Measurements from ENCODE around the gene SLC44A1.

The SLC44A1 gene

GRCh38 chr9:105426657-105427056 lies 182.2 kb downstream of the SLC44A1 start:
- Histone ChIP-seq H3K4ac (ENCODE audit: low read depth, low read length) (no peak overlapping the region), H3K9me3 (ENCODE audit: insufficient read depth, low read depth, low read length) (no peaks in the 10 kb centered on the region), H3K4me2 (ENCODE audit: low read length) (no peak overlapping the region), H2AFZ (ENCODE audit: insufficient read depth, low read length, poor library complexity) (no peak overlapping the region), H4K91ac (ENCODE audit: low read depth, low read length) (no peak overlapping the region), H3K27ac (ENCODE audit: low read depth, low read length) (no peak overlapping the region), H2BK12ac (ENCODE audit: low read length) (no peak overlapping the region), H3K27me3 (ENCODE audit: insufficient read depth, low read length) (no peaks in the 10 kb centered on the region), H3K79me2 (ENCODE audit: control insufficient read depth, insufficient read depth, low read length, poor library complexity) (no peaks in the 10 kb centered on the region), H3K23ac (ENCODE audit: low read length) (no peak overlapping the region), H2BK5ac (ENCODE audit: low read depth, low read length, poor library complexity) (no peak overlapping the region), H3K79me1 (ENCODE audit: low read length) (no peaks in the 10 kb centered on the region), H3K9ac (ENCODE audit: low read length) (no peak overlapping the region), H4K8ac (ENCODE audit: low read depth, low read length) (no peak overlapping the region), H3K36me3 (ENCODE audit: control insufficient read depth in 1 of 2, insufficient read depth in 2 of 2, low read length in 2 of 2) (no peaks in the 10 kb centered on the region), H3K18ac (ENCODE audit: low read length) (no peak overlapping the region), H2AK5ac (ENCODE audit: low read length) (no peak overlapping the region), H3K4me1 (ENCODE audit: control insufficient read depth in 1 of 2, insufficient read depth in 2 of 2, low read length in 2 of 2) (no peaks in the 10 kb centered on the region), H4K12ac (ENCODE audit: low read depth, low read length) (no peak overlapping the region), H3K14ac (ENCODE audit: low read length) (no peak overlapping the region), H3K4me3 (ENCODE audit: low read depth, low read length) (no peak overlapping the region), H2BK120ac (ENCODE audit: insufficient read depth, low read length, poor library complexity) (no peak overlapping the region)
- no peak for DNase-seq
- no CpG with 5 or more reads among the region's 3 CpGs for WGBS (ENCODE audit: extremely low coverage, insufficient coverage, insufficient read length)

DNA sequence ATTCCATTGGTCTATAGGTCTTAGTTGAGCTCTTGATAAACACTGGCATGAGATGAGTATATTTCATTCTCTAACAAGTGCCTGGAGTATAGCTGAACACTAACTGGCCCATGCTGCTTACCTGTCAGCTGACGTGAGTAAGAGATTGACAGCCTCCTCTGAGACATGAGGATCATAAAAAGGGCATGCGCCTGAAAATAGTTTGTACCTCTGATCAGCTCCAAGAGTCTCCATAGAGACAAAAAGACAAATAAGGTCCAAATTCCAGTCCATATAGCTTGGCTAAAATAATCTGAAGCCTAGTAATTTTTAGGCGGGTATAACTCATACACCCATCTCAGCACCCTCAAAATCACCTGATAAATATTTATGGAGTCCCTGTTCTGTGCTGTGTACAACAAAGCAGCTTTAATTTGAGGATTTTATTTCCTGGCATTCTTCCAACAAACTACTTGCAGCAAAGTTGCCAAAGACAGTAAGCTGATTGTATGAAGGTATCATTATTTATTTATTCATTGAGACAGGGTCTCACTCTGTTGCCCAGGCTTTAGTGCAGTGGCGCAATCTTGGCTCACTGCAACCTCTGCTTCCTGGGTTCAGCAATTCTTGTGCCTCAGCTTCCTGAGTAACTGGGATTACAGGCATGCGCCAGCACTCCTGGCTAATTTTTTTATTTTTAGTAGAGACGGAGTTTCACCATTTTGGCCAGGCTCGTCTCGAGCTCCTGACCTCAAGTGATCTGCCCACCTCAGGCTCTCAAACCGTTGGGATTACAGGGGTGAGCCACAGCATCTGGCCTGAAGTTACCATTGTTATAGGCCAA lies 187.2 kb downstream of the SLC44A1 start:
- no peak overlapping the region for H4K8ac ChIP-seq (ENCODE audit: low read depth, low read length)
- H4K12ac ChIP-seq (ENCODE audit: low read depth, low read length): no peak overlapping the region
- H3K79me2 ChIP-seq (ENCODE audit: control insufficient read depth, insufficient read depth, low read length, poor library complexity): no peaks in the 10 kb centered on the region
- no peak overlapping the region for H3K27ac ChIP-seq (ENCODE audit: low read depth, low read length)
- no CpG with 5 or more reads among the region's 9 CpGs for WGBS (ENCODE audit: extremely low coverage, insufficient coverage, insufficient read length)
- H3K14ac ChIP-seq (ENCODE audit: low read length): no peak overlapping the region
- H3K18ac ChIP-seq (ENCODE audit: low read length): no peak overlapping the region
- no peak overlapping the region for H3K4me2 ChIP-seq (ENCODE audit: low read length)
- H3K23ac ChIP-seq (ENCODE audit: low read length): no peak overlapping the region
- H3K9me3 ChIP-seq (ENCODE audit: insufficient read depth, low read depth, low read length): no peaks in the 10 kb centered on the region
- no peaks in the 10 kb centered on the region for H3K79me1 ChIP-seq (ENCODE audit: low read length)
- no peak overlapping the region for H3K4ac ChIP-seq (ENCODE audit: low read depth, low read length)
- no peaks in the 10 kb centered on the region for H3K4me1 ChIP-seq (ENCODE audit: control insufficient read depth in 1 of 2, insufficient read depth in 2 of 2, low read length in 2 of 2)
- no peaks in the 10 kb centered on the region for H3K27me3 ChIP-seq (ENCODE audit: insufficient read depth, low read length)
- no peak overlapping the region for H2AK5ac ChIP-seq (ENCODE audit: low read length)
- H2AFZ ChIP-seq (ENCODE audit: insufficient read depth, low read length, poor library complexity): no peak overlapping the region
- no peak overlapping the region for H3K9ac ChIP-seq (ENCODE audit: low read length)
- H3K4me3 ChIP-seq (ENCODE audit: low read depth, low read length): no peak overlapping the region
- no peak overlapping the region for H2BK120ac ChIP-seq (ENCODE audit: insufficient read depth, low read length, poor library complexity)
- DNase-seq: no peak
- no peak overlapping the region for H2BK5ac ChIP-seq (ENCODE audit: low read depth, low read length, poor library complexity)
- H4K91ac ChIP-seq (ENCODE audit: low read depth, low read length): no peak overlapping the region
- no peaks in the 10 kb centered on the region for H3K36me3 ChIP-seq (ENCODE audit: control insufficient read depth in 1 of 2, insufficient read depth in 2 of 2, low read length in 2 of 2)
- H2BK12ac ChIP-seq (ENCODE audit: low read length): no peak overlapping the region

DNA sequence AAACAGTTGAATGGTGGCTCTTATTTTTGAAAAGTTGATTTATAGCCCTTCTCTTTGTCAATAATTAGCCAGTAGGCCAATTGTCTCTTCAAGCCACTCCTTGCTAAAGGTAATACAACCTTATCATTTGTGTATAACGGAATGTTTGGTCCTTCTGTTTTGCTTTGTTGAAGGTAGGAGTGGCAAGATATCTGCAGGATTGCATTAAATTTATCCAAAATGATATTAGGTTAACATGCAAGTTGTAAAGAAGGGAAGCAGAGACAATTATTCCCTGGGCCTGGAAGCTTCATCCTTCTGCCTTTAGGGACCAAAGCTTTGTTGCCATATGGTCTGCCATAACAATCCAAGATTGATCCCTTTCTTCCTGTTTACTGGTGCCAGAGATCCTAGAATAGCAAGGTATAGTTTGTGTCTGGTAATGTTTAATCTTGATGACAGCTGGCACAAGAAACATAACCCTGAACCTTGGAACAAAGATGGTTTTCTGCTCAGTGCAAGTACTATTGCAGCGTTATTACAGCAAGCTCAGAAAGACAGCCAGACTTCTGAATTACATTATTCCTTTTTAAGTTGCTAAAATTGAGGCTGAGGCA lies 187.9 kb downstream of the SLC44A1 start:
- Histone ChIP-seq H2BK5ac (ENCODE audit: low read depth, low read length, poor library complexity) (no peak overlapping the region), H3K4me3 (ENCODE audit: low read depth, low read length) (no peak overlapping the region), H3K18ac (ENCODE audit: low read length) (no peak overlapping the region), H4K12ac (ENCODE audit: low read depth, low read length) (no peak overlapping the region), H2AK5ac (ENCODE audit: low read length) (no peak overlapping the region), H3K23ac (ENCODE audit: low read length) (no peak overlapping the region), H3K27me3 (ENCODE audit: insufficient read depth, low read length) (no peaks in the 10 kb centered on the region), H2BK120ac (ENCODE audit: insufficient read depth, low read length, poor library complexity) (no peak overlapping the region), H2BK12ac (ENCODE audit: low read length) (no peak overlapping the region), H3K79me2 (ENCODE audit: control insufficient read depth, insufficient read depth, low read length, poor library complexity) (no peaks in the 10 kb centered on the region), H3K27ac (ENCODE audit: low read depth, low read length) (no peak overlapping the region), H4K91ac (ENCODE audit: low read depth, low read length) (no peak overlapping the region), H2AFZ (ENCODE audit: insufficient read depth, low read length, poor library complexity) (no peak overlapping the region), H3K4me2 (ENCODE audit: low read length) (no peak overlapping the region), H3K14ac (ENCODE audit: low read length) (no peak overlapping the region), H3K4ac (ENCODE audit: low read depth, low read length) (no peak overlapping the region), H3K4me1 (ENCODE audit: control insufficient read depth in 1 of 2, insufficient read depth in 2 of 2, low read length in 2 of 2) (no peaks in the 10 kb centered on the region), H3K9ac (ENCODE audit: low read length) (no peak overlapping the region), H3K79me1 (ENCODE audit: low read length) (no peaks in the 10 kb centered on the region), H3K9me3 (ENCODE audit: insufficient read depth, low read depth, low read length) (no peaks in the 10 kb centered on the region), H3K36me3 (ENCODE audit: control insufficient read depth in 1 of 2, insufficient read depth in 2 of 2, low read length in 2 of 2) (no peaks in the 10 kb centered on the region), H4K8ac (ENCODE audit: low read depth, low read length) (no peak overlapping the region)
- DNase-seq: no peak
- WGBS (ENCODE audit: extremely low coverage, insufficient coverage, insufficient read length): no CpG with 5 or more reads among the region's 2 CpGs

- Histone ChIP-seq H3K79me1 (ENCODE audit: low read length) (no peaks in the 10 kb centered on the region), H3K4me2 (ENCODE audit: low read length) (no peak overlapping the region), H3K23ac (ENCODE audit: low read length) (no peak overlapping the region), H3K27ac (ENCODE audit: low read depth, low read length) (no peak overlapping the region), H3K27me3 (ENCODE audit: insufficient read depth, low read length) (no peaks in the 10 kb centered on the region), H3K36me3 (ENCODE audit: control insufficient read depth in 1 of 2, insufficient read depth in 2 of 2, low read length in 2 of 2) (no peaks in the 10 kb centered on the region), H4K91ac (ENCODE audit: low read depth, low read length) (no peak overlapping the region), H2AK5ac (ENCODE audit: low read length) (no peak overlapping the region), H3K18ac (ENCODE audit: low read length) (no peak overlapping the region), H4K12ac (ENCODE audit: low read depth, low read length) (no peak overlapping the region), H2BK120ac (ENCODE audit: insufficient read depth, low read length, poor library complexity) (no peak overlapping the region), H4K8ac (ENCODE audit: low read depth, low read length) (no peak overlapping the region), H3K14ac (ENCODE audit: low read length) (no peak overlapping the region), H2BK5ac (ENCODE audit: low read depth, low read length, poor library complexity) (no peak overlapping the region), H2AFZ (ENCODE audit: insufficient read depth, low read length, poor library complexity) (no peak overlapping the region), H3K9me3 (ENCODE audit: insufficient read depth, low read depth, low read length) (no peaks in the 10 kb centered on the region), H3K4me3 (ENCODE audit: low read depth, low read length) (no peak overlapping the region), H2BK12ac (ENCODE audit: low read length) (no peak overlapping the region), H3K4me1 (ENCODE audit: control insufficient read depth in 1 of 2, insufficient read depth in 2 of 2, low read length in 2 of 2) (no peaks in the 10 kb centered on the region), H3K79me2 (ENCODE audit: control insufficient read depth, insufficient read depth, low read length, poor library complexity) (no peaks in the 10 kb centered on the region), H3K9ac (ENCODE audit: low read length) (no peak overlapping the region), H3K4ac (ENCODE audit: low read depth, low read length) (no peak overlapping the region)
- no CpG with 5 or more reads among the region's 3 CpGs for WGBS (ENCODE audit: extremely low coverage, insufficient coverage, insufficient read length)
- DNase-seq: no peak
Measured at GRCh38 chr9:105435453-105435852, 191.0 kb downstream of the SLC44A1 start.
